K562 (cell line): ENCODE measurements around the gene PHC3. TPM values are rescaled to one million over a fixed set of nuclear protein-coding genes. Genes with fewer than 3 reads are reported as not detected.

Experiments used
- CEBPZ ChIP-seq: fragments of 150-350 bp; IDR thresholded peaks from 2 replicates; pipeline ENCODE4 v1.6.1; 2014; ENCODE audit warnings: low read depth, mild to moderate bottlenecking, low read length, borderline replicate concordance
- CHCHD3 ChIP-seq: fragments of 250-450 bp; sonication (Bioruptor Pico); IDR thresholded peaks from 2 replicates; pipeline ENCODE4 v2.1.2; 2022; ENCODE audit warnings: mild to moderate bottlenecking
- KAT8 ChIP-seq: fragments of 450-650 bp; IDR thresholded peaks from 2 replicates; pipeline ENCODE4 v1.6.1; 2016; ENCODE audit warnings: low read depth, mild to moderate bottlenecking
- KDM2B ChIP-seq: fragments of 250-450 bp; sonication (Bioruptor Pico); IDR thresholded peaks from 2 replicates; pipeline ENCODE4 v1.8.0; 2021; ENCODE audit warnings: mild to moderate bottlenecking, moderate library complexity
- MAFG ChIP-seq: fragments of 450-650 bp; conservative IDR thresholded peaks from 2 replicates; pipeline ENCODE4 v1.6.1; 2016; ENCODE audit warnings: missing genetic modification characterization, missing compliant biosample characterization
- MAFK ChIP-seq: IDR thresholded peaks from 2 replicates; pipeline ENCODE4 v1.6.1; 2011; ENCODE audit warnings: low read length, improper control_type of control experiment
- MTA3 ChIP-seq: fragments of 450-650 bp; formaldehyde crosslinking; IDR thresholded peaks from 2 replicates; pipeline ENCODE4 v1.6.1; 2017; ENCODE audit warnings: mild to moderate bottlenecking, borderline replicate concordance
- NCOA1 ChIP-seq: fragments of 450-650 bp; IDR thresholded peaks from 2 replicates; pipeline ENCODE4 v1.6.1; 2016; ENCODE audit warnings: low read depth
- NFE2 ChIP-seq: IDR thresholded peaks from 2 replicates; pipeline ENCODE4 v1.6.1; 2014; ENCODE audit warnings: antibody characterized with exemption, low read depth
- PHF8 ChIP-seq: fragments of 200-600 bp; sonication (generic); IDR thresholded peaks from 2 replicates; pipeline ENCODE4 v1.6.1; 2012; ENCODE audit warnings: mixed run types, mild to moderate bottlenecking, inconsistent platforms, low read length, moderate library complexity, borderline replicate concordance
- SNRNP70 ChIP-seq: fragments of 200-400 bp; formaldehyde crosslinking; optimal IDR thresholded peaks from 2 replicates; pipeline ENCODE3; 2017; ENCODE audit warnings: low read depth, low read length
- ZNF407 ChIP-seq: fragments of 450-650 bp; IDR thresholded peaks from 2 replicates; pipeline ENCODE4 v1.6.1; 2016; ENCODE audit warnings: low read depth
- ZNF785 ChIP-seq: fragments of 250-450 bp; sonication (Bioruptor Pico); IDR thresholded peaks from 2 replicates; pipeline ENCODE4 v1.4.0; 2020; ENCODE audit warnings: mild to moderate bottlenecking
- ZSCAN32 ChIP-seq: fragments of 450-650 bp; formaldehyde crosslinking; IDR thresholded peaks from 2 replicates; pipeline ENCODE4 v1.4.0; 2020; ENCODE audit warnings: mild to moderate bottlenecking, moderate library complexity
- polyA plus RNA-seq, 8 experiments: library from polyadenylated mRNA; depleted of rRNA in 4 of 8; stranded (reverse) in 5 of 8; unstranded in 3 of 8; fragments of >200 nt; fragmentation: Nextera tagmentation in 2 of 8; fragmentation: Illumina TruSeq in 1 of 8; extraction: Ambion mirVana in 2 of 8; extraction: Trizol in 1 of 8; gene quantifications; 2 replicates each; pipeline versions ENCODE4 v1.2.1 to v1.2.3, GENCODE V29; 2011 to 2014; ENCODE audit warnings: inconsistent platforms in 1 of 8, missing spikeins in 1 of 8
- total RNA-seq, 7 experiments: library from RNA; depleted of rRNA in 6 of 7; stranded (reverse); fragments of >200 nt in 6 of 7; fragmentation: Illumina TruSeq in 2 of 7; extraction: Trizol in 2 of 7; gene quantifications; 2 replicates each; pipeline versions ENCODE4 v1.2.1 to v1.2.3, GENCODE V29; 2011 to 2021; ENCODE audit warnings: low replicate concordance in 1 of 7
- TF ChIP-seq, protein P1 (sequence below), 2 experiments: IDR thresholded peaks; 2 replicates each; pipeline ENCODE4 v1.6.1; 2011; ENCODE audit warnings: borderline replicate concordance in 1 of 2, control low read depth in 1 of 2, low read depth in 1 of 2, low read length in 1 of 2, mild to moderate bottlenecking in 1 of 2, mixed read lengths in 1 of 2, moderate library complexity in 1 of 2; ENCODE audit not compliant: insufficient read depth in 1 of 2, insufficient read length in 1 of 2, poor library complexity in 1 of 2, severe bottlenecking in 1 of 2; ENCODE audit errors: extremely low read depth in 1 of 2
- TF ChIP-seq, protein P2 (sequence below): fragments of 450-650 bp; formaldehyde crosslinking; IDR thresholded peaks from 2 replicates; pipeline ENCODE4 v1.4.0; 2022; ENCODE audit warnings: mild to moderate bottlenecking, moderate library complexity

The PHC3 gene
- total and polyA plus RNA-seq, 9 of the 15 experiments (the other 6 are each of a cell fraction or from before 2014, with no cell fraction given), result 3.1 to 21.6 (median 10.5) TPM

DNA sequence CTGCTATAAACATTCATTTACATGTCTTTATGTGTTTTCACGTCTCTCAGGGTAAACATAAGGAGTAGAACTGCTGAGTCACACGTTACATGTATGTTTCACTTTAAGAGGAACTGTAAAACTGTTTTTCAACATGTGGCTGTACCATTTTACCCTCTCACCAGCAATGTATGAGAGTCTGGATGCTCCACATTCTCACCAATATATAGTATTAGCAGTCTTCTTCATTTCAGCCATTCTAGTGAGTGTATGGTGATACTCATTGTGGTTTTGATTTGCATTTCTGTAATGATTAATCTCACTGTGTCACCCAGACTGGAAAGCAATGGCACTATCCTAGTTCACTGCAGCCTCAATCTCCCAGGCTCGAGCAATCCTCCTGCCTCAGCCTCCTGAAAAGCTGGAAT is 37.1 kb downstream of the PHC3 start (continued):
- no peak for TF ChIP-seq PHF8
- peak; percentile 60; the same call in 1 of the 2 replicates for TF ChIP-seq MAFK
- TF ChIP-seq ZNF785 (CRISPR knock-in tag), result no peak
- TF ChIP-seq, protein P1, sequence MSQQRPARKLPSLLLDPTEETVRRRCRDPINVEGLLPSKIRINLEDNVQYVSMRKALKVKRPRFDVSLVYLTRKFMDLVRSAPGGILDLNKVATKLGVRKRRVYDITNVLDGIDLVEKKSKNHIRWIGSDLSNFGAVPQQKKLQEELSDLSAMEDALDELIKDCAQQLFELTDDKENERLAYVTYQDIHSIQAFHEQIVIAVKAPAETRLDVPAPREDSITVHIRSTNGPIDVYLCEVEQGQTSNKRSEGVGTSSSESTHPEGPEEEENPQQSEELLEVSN (IDR thresholded peaks at IDR 0.05; ENCODE audit: borderline replicate concordance in 1 of 2, extremely low read depth in 1 of 2, insufficient read depth in 1 of 2, insufficient read length in 1 of 2, low read depth in 1 of 2, low read length in 1 of 2, poor library complexity in 1 of 2, severe bottlenecking in 1 of 2), result no peak
- no peak for TF ChIP-seq ZSCAN32 (CRISPR knock-in tag)
- TF ChIP-seq MTA3, result no peak
- TF ChIP-seq, protein P2, sequence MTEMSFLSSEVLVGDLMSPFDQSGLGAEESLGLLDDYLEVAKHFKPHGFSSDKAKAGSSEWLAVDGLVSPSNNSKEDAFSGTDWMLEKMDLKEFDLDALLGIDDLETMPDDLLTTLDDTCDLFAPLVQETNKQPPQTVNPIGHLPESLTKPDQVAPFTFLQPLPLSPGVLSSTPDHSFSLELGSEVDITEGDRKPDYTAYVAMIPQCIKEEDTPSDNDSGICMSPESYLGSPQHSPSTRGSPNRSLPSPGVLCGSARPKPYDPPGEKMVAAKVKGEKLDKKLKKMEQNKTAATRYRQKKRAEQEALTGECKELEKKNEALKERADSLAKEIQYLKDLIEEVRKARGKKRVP (CRISPR knock-in tag), result no peak
- no peak for TF ChIP-seq ZNF407
- TF ChIP-seq CHCHD3, result no peak
- TF ChIP-seq NFE2, result peak; percentile 75
- peak; percentile 85 for TF ChIP-seq MAFG (tag)
- TF ChIP-seq KDM2B, result no peak
- no peak for TF ChIP-seq KAT8
- TF ChIP-seq SNRNP70, result no peak
- no peak for TF ChIP-seq CEBPZ
- no peak for TF ChIP-seq NCOA1
